AG09309 (cell line): ENCODE data around the gene PDE6A.
"Not testable (repeated sequence)": the region's sequence is repeated elsewhere in the genome, so short reads cannot be mapped to it uniquely, and the experiment has no call there.

Experiments
- DNase-seq: peaks from one replicate; pipeline ENCODE4 v3.0.0-alpha.2; 2010; ENCODE audit warnings: low read depth
- H3K4me3 ChIP-seq: 2 replicates; pipeline ENCODE4 v1.5.1; 2011; ENCODE audit warnings: mild to moderate bottlenecking, low read depth, low read length, moderate library complexity; ENCODE audit not compliant: control insufficient read depth
- CTCF ChIP-seq: IDR thresholded peaks from 2 replicates; pipeline ENCODE4 v1.5.1; 2011; ENCODE audit warnings: mild to moderate bottlenecking, low read depth, low read length, inconsistent platforms; ENCODE audit not compliant: insufficient read depth, control insufficient read depth; ENCODE audit errors: missing control alignments

The PDE6A gene

GRCh38 chr5:149954798-149955197, 10.2 kb upstream of the PDE6A start:
- no peak overlapping the region for H3K4me3 ChIP-seq
- TF ChIP-seq CTCF = no peak
- DNase-seq = no peak

GRCh38 chr5:149953436-149954121, 9.0 kb upstream of the PDE6A start:
- no peak for TF ChIP-seq CTCF
- H3K4me3 ChIP-seq = no peak overlapping the region
- DNase-seq = no peak

- no peak for DNase-seq
- TF ChIP-seq CTCF = no peak
- no peak overlapping the region for H3K4me3 ChIP-seq
Measured at GRCh38 chr5:149951138-149951749, 6.7 kb upstream of the PDE6A start.

- TF ChIP-seq CTCF = no peak
- DNase-seq = no peak
- H3K4me3 ChIP-seq = no peak overlapping the region
Measured at GRCh38 chr5:149948993-149949392, 4.4 kb upstream of the PDE6A start.

- DNase-seq = no peak
- TF ChIP-seq CTCF = no peak
- no peak overlapping the region for H3K4me3 ChIP-seq
Measured at GRCh38 chr5:149946118-149946517, 1.5 kb upstream of the PDE6A start.

- H3K4me3 ChIP-seq, DNase-seq: not testable (repeated sequence)
Measured at GRCh38 chr5:149943177-149943949, 1.2 kb downstream of the PDE6A start.

- DNase-seq, H3K4me3 ChIP-seq: not testable (repeated sequence)
Measured at GRCh38 chr5:149942741-149943169, 1.8 kb downstream of the PDE6A start.

- no peak for DNase-seq
- no peak overlapping the region for H3K4me3 ChIP-seq
- TF ChIP-seq CTCF = no peak
Measured at GRCh38 chr5:149942199-149942598, 2.4 kb downstream of the PDE6A start.
